Activated T-cell treated with anti-CD3 and anti-CD28 coated beads, Interleukin-2, amount 50 U/mL, for 72 hours (primary cell): ENCODE data around the gene C16orf87. TPM values are rescaled to one million over a fixed set of nuclear protein-coding genes. Genes with fewer than 3 reads are reported as not detected.

Source experiments
- ATAC-seq, 2 donors: fragments of 150-1000 bp; cut with Tn5 transposase; replicated peaks in 1 of 2; 2 replicates each; pipeline ENCODE4 v1.10.0; 2021; ENCODE audit warnings: moderate library complexity in 2 of 2, mild to moderate bottlenecking in 1 of 2
- DNase-seq, 2 donors: peaks; one replicate each; pipeline ENCODE4 v3.0.0; 2021 to 2022; ENCODE audit warnings: mixed read lengths in 1 of 2
- H3K27ac Mint-ChIP-seq: one replicate; pipeline ENCODE4 v1.8.0; 2022; ENCODE audit warnings: mild to moderate bottlenecking, moderate library complexity, mixed read lengths
- H3K27me3 Mint-ChIP-seq: one replicate; pipeline ENCODE4 v1.8.0; 2022; ENCODE audit warnings: low read depth, mixed read lengths
- H3K36me3 Mint-ChIP-seq, 2 donors: one replicate each; pipeline ENCODE4 v1.8.0; 2022; ENCODE audit warnings: mixed read lengths in 2 of 2, mild to moderate bottlenecking in 1 of 2; ENCODE audit not compliant: insufficient read depth in 2 of 2
- H3K4me1 Mint-ChIP-seq: one replicate; pipeline ENCODE4 v1.8.0; 2022; ENCODE audit warnings: low read depth, mixed read lengths
- H3K4me3 Mint-ChIP-seq, 2 donors: one replicate each; pipeline ENCODE4 v1.8.0; 2022; ENCODE audit warnings: mild to moderate bottlenecking in 2 of 2, mixed read lengths in 2 of 2, moderate library complexity in 2 of 2
- H3K9me3 Mint-ChIP-seq, 2 donors: one replicate each; pipeline ENCODE4 v1.8.0; 2022; ENCODE audit warnings: mixed read lengths in 2 of 2
- total RNA-seq, 2 donors: library from RNA; stranded (reverse); gene quantifications; one replicate each; pipeline ENCODE4 v1.2.3, GENCODE V29; 2022

C16orf87 gene
- total RNA-seq, 2 donors from 2014 or later: 18.1 to 21.4 TPM

DNA sequence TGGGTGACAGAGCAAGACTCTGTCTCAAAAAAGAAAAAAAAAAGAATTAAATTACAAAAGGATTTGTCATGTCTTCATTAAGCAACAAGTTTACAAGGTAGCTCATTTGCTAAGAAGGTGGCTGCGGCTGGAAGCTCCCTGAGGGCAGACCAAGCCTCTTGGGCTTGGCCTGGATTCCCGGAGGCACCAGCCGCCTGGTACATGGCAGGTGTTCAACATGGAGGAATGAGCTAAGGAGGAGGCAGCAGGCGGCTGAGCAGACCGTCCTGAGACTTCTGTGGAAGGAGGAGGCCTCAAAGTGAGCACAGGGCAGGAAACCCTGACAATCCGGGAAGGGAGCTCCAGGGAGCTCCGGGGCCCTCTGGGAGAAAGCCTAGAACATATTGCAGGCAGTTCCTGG, 79.6 kb downstream of the C16orf87 start:
- Mint-ChIP-seq H3K36me3 (no peaks in the 10 kb centered on the region), H3K27me3 (no peaks in the 10 kb centered on the region), H3K4me1 (no peaks in the 10 kb centered on the region), H3K27ac (no peak overlapping the region), H3K4me3 (no peak overlapping the region), H3K9me3 (no peaks in the 10 kb centered on the region)
- DNase-seq: no peak
- ATAC-seq: no peak

DNA sequence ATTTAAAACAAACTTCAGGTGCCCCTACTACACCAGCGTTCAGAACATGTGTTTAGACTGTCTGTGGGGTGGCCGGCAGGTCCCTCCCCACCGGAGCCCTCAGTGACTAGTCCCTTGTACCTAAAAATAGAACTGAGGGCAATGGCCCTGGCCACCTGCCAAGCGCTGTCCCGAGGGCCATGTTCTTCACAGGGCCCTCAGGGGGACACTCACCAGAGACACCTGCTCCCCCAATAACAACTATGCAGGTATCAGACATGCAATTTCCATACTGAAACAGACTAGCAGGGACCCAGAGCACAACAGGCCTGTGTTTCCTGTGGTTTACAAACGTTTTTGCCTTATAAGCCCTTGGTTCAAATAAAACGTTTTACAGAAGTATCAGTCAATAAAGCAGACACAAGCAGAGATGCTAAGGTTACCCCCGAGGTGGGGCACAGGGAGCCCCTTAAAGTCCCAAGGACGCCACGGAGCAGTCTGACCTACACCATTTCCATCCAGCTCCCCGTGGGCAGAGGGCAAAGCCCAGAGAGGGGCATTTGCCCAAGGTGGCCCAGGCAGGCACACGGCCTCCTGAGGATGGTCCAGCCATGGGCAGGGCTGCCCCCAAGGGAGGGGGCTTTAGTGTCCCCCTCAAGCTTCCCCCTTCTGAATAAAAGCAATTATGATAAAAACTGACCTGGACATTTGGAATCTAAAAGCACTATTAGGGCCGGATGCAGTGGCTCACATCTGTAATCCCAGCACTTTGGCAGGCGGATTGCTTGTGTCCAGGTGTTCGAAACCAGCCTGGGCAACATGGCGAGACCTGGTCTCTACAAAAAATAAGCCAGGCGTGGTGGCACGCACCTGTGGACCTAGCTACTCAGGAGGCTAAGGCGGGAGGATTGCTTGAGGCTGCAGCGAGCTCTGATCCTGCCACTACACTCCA, 81.9 kb downstream of the C16orf87 start:
- Mint-ChIP-seq H3K27ac (no peak overlapping the region), H3K4me3 (no peak overlapping the region), H3K36me3 (no peaks in the 10 kb centered on the region), H3K9me3 (no peaks in the 10 kb centered on the region), H3K27me3 (no peaks in the 10 kb centered on the region), H3K4me1 (no peaks in the 10 kb centered on the region)
- no peak for DNase-seq
- ATAC-seq: no peak

DNA sequence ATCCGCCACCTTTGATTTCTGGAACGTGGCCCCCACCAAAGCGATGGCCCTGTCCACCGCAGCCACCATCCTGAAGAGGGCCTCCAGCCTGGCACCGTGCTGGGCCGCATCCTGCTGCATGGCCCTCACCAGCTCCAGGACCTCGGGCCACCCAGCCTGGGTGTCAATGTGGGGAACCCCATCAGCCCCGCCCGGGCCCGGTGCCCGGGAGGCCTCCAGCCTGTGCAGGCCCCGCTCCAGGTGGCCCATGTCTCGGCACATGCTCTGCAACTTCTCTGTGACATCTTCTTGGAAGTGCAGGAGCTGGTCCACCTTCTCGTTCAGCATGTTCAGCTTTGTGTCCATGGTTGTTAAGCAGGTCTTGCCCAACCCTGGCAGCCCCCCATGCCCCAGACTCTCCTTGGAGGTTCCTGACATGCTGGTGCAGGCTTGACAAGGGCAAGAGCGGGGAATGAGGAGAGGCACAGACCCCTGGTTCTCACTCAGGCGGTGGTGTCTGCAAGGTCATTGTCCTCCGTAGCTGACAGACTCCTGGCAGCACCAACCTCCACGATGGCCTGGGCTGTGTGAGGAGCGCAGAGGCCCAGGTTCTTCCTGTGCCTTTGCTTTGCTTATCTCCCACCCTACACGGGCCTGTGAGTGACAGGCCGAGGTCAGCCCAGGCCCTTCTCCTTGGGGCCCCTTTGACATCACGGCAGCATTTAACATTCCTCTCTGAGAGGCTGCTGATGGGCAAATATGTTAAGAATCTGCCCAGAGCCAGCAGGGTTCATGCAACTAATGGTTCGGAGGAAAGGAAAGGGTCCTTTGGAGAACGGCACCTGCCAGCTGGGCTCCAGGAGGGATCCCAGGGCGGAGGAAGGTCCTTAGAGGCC, 83.0 kb downstream of the C16orf87 start, which contains the start of gene MYLK3:
Gene MYLK3 (minus strand): TSS at position 568 of the 875 bp plus-strand sequence. CDS start 151 bp downstream, at position 417.
- no peaks in the 10 kb centered on the region for H3K36me3 Mint-ChIP-seq
- peaks cover 6% of the 10 kb centered on the region for H3K4me1 Mint-ChIP-seq
- no peak within 1 kb of the TSS for H3K4me3 Mint-ChIP-seq
- no peaks in the 10 kb centered on the region for H3K27me3 Mint-ChIP-seq
- H3K9me3 Mint-ChIP-seq: no peaks in the 10 kb centered on the region
- ATAC-seq: no peak
- DNase-seq: no peak
- no peak within 1 kb of the TSS for H3K27ac Mint-ChIP-seq

DNA sequence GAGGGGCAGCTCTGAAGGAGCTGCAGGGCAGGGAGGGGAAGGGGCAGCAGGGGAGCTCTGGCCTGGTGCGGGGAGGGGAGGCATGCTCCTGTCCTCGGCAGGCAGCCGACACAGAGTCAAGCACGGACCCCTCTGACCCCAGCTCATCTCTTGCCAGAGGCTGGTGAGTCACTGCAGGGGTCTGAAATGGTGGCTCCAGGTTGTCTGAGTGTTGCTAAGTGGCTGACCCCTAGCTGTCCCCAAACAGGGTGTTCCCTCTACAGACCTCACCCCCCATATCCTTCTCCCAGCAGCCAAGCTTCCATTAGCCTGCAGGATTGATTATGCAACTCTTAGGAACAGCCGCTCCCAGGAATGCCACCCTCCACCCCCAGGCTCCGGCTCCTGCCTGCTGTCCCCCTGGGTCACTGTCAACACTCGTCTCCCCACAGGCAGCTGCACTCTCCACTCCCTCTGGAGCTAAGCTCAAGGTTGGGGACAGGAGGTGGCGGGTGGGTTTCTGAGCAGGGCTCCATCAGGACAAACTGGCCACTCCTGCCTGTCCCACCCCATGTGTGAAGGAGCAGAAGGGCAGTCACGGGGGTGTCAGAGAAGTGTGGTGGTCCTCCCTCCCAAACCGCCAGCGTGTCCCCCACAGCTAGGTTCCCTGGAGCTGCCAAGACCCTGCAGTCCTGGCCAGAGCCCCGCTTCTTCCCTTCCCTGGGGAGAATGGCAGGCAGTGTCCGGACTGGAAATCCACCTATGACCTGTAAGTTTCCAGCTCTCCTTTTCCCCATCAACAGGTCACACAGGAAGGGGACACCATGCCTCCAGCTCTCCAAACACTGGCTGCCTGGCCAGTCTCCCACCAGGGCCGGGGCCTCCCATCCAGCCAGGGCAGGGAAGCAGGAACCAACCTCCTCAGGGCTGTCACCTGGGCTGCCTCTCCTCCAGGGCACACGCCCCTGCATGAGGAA, 83.9 kb downstream of the C16orf87 start:
- Mint-ChIP-seq H3K36me3 (no peaks in the 10 kb centered on the region), H3K27me3 (no peaks in the 10 kb centered on the region), H3K4me1 (peaks cover 6% of the 10 kb centered on the region), H3K4me3 (no peak overlapping the region), H3K9me3 (no peaks in the 10 kb centered on the region), H3K27ac (no peak overlapping the region)
- DNase-seq (no peak), ATAC-seq (no peak)

Other genes starting within 250 kb of the C16orf87 start
- 10 to 100 TPM; 36.5 to 37.1 TPM for gene SHCBP1, start 209.8 kb downstream of the C16orf87 start, total RNA-seq
- gene VPS35, start 142.0 kb downstream of the C16orf87 start, total RNA-seq: 10 to 100 TPM; 68.0 to 77.4 TPM
- 10 to 100 TPM; 48.0 to 57.2 TPM for gene ORC6, start 141.5 kb downstream of the C16orf87 start, total RNA-seq
- gene MYLK3, start 82.8 kb downstream of the C16orf87 start, total RNA-seq: 1 to 10 TPM in 1 of 2 donors, under 1 TPM in 1; 0.81 to 1.7 TPM
- gene GPT2, start 53.2 kb upstream of the C16orf87 start, total RNA-seq: 10 to 100 TPM; 36.5 to 38.2 TPM
- 10 to 100 TPM; 65.2 to 65.4 TPM for gene DNAJA2, start 142.5 kb upstream of the C16orf87 start, total RNA-seq